D721Med (cell line): ENCODE data around the gene GOLGA6L1.

Experiments
- DNase-seq: peaks from one replicate; pipeline ENCODE4 v3.0.0; 2011; ENCODE audit warnings: low spot score; ENCODE audit not compliant: insufficient read length
- FAIRE-seq: peaks from 2 replicates; lab custom pipeline; 2011; peaks lifted over from hg19 to GRCh38; lab: Jason Lieb, UNC
- CTCF ChIP-seq: IDR thresholded peaks from 2 replicates; pipeline ENCODE4 v1.5.1; 2012; ENCODE audit warnings: mild to moderate bottlenecking, control low read depth; ENCODE audit not compliant: insufficient read depth; ENCODE audit errors: missing control alignments

GOLGA6L1 gene

GRCh38 chr15:23081271-23081670 lies 55.4 kb downstream of the GOLGA6L1 start:
- FAIRE-seq (no peak), DNase-seq (no peak)
- TF ChIP-seq CTCF, result no peak

GRCh38 chr15:23079766-23080165 lies 56.9 kb downstream of the GOLGA6L1 start:
- no peak for TF ChIP-seq CTCF
- FAIRE-seq (no peak), DNase-seq (no peak)
